GM21360 (cell line): Measurements from ENCODE around the gene METTL15.
"Not testable (repeated sequence)": the region's sequence is repeated elsewhere in the genome, so short reads cannot be mapped to it uniquely, and the experiment has no call there.

Experiments used
- ATAC-seq: cut with Tn5 transposase; IDR thresholded peaks from one replicate; pipeline ENCODE4 v1.9.1; 2021; ENCODE audit warnings: mild to moderate bottlenecking, moderate library complexity; ENCODE audit not compliant: unreplicated experiment

The METTL15 gene

DNA sequence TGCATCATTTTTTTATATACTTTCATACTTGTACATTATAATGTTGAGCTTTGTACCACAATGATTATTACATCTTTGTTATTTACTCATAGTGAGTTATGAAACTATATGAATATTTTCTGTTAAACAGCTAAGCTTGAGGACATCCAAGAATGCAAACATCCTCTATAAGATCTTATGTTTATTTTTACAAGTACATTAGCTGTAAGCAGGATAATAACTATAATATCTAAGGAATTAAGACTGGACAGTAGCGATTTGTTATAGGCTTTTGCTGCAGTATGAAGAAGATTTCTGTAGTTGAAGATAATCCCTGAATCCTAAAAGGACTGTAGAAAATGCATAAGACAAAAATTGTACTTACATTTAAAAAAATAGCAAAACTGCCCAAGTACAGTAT is 176.0 kb downstream of the METTL15 start:
- no peak for ATAC-seq

DNA sequence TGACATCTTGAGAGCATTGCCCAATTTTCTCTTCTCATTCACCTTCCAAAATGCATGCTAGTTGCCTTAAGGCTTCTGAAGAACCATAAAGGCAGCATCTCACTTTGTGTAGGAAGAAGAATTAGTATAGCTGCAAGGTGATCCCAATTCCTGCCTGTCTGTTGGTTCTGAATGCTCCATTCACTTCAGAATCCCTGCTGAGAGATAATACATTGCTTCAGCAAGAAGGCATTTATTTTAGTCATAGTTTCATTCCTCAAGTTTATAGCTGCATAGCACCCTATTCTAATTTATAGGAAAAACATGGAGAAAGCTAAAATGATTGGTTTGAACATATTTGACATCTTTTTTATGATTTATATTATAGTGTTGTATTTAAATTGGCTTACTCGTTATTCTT is 181.3 kb downstream of the METTL15 start:
- no peak for ATAC-seq

- not testable (repeated sequence) for ATAC-seq
Observed at GRCh38 chr11:28290995-28291394, 182.8 kb downstream of the METTL15 start.

GRCh38 chr11:28296426-28296825 is 188.2 kb downstream of the METTL15 start:
- peak; percentile 93 for ATAC-seq

DNA sequence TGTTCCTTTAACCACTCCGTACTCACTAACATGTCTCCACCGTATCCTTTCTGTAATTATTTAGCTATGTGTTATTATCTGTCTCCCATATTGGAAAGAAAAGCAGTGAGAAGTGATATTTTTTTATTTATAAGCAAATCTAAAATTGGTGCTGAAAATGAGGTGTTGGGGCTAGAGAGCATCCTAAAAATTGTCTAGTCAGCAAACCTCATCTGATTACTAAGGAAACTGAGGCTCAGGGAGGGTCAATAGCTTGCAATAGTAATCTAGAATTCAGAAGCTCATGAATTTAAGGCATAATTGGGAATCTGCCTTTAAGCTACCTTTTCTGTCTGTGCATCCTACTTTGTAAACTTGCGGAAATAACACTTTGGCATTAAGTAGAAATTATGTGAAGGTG is 190.0 kb downstream of the METTL15 start:
- no peak for ATAC-seq

DNA sequence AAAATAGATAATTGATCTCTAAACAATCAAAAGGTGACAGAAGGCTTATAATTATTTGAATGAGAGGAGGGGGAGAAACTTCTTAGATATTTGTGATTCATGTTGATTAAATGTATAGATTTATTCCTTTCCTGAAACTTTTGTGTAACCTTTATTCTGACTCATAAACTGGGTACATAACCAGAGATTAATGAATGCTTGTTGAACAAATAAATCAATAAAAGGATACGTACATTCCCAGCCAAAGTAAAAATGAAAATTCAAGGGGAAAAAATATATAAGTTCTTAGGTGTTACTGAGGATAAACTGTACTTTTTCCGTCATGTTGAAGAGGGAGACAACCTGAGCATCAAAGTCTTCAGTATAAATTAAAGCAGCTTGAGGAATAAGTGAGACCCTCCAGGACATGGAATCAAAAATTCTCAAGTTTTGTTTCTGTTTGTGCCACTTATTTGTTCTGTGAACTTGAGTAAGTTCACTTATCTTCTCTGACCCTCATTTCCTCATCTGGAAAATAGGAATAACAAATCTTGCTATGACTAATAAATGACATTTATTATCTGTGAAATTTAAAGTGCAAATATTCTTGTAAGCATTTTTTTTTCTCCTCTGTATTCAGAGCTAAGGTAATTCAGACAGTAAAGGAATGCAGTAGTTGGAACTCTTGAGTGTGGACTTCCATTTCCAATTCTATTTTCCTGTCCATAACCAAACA is 195.4 kb downstream of the METTL15 start:
- no peak for ATAC-seq

DNA sequence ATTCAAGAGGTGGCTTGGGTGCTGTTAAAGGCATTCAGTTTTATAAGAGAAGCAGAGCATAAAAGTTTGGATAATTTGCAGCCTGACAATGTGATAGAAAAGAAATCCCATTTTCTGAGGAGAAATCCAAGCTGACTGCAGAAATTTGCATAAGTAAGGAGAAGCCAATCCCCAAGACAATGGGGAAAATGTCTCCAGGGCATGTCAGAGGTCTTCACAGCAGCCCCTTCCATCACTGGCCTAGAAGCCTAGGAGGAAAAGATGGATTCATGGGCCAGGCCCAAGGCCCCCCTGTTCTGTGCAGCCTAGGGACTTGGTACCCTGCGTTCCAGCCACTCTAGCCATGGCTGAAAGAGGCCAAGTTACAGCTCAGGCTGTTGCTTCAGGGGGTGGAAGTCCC is 207.3 kb downstream of the METTL15 start:
- no peak for ATAC-seq

- no peak for ATAC-seq
Observed at GRCh38 chr11:28318871-28319270, 210.7 kb downstream of the METTL15 start.

GRCh38 chr11:28323621-28324020 is 215.4 kb downstream of the METTL15 start:
- ATAC-seq = no peak

DNA sequence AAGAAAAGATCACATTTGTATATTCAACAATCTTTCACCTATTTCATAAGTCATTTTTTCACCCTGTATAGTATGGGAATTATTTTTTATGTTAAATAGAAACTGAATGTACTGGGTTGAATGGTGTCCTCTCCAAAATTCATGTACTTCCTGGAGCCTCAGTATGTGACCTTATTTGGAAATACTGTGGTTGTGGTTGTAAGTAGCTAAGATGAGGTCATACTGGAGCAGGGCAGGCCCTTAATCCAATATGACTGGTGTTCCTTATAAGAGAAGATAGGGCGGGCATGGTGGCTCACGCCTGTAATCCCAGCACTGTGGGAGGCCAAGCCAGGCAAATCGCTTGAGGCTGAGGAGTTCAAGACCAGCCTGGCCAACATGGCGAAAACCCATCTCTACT is 224.2 kb downstream of the METTL15 start:
- not testable (repeated sequence) for ATAC-seq

- no peak for ATAC-seq
Observed at GRCh38 chr11:28337701-28338100, 229.5 kb downstream of the METTL15 start.

- ATAC-seq = no peak
Observed at GRCh38 chr11:28338371-28338770, 230.2 kb downstream of the METTL15 start.

DNA sequence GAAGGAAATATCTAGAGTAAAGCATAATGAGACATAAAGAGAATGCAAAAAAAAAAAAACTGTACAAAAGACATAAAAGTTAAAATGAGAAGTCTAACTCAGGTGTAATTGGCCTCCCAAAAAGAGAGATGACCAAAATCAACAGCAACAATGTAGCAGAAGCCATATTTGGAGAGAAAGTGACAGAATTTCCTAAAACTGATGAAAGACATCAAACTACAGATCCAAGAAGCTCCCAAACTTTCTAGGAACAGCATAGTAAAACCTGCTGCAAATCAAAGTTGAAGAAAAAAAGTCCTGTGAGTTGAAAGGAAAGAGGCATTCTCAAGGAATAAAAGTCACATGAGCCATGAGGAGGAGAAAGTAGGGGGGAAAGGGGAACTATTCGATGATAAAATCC is 231.3 kb downstream of the METTL15 start:
- no peak for ATAC-seq

DNA sequence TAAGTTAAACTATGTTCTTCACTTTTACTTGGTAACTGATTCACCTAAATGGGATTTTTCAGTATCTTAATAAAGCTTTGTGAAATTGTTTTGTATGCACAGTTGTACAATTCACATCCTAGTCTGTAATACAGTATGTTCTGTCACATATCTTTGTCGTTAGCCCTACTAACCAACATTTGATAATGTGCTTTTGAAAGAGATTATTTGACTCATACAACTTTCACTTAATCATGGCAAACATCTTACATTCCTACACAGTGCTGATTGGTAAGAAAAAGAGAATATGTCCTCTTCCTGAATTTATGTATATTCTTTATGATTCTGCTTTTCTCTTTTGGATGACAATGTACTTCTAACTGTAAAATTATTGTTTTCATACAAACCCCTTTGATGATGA is 234.5 kb downstream of the METTL15 start:
- no peak for ATAC-seq

DNA sequence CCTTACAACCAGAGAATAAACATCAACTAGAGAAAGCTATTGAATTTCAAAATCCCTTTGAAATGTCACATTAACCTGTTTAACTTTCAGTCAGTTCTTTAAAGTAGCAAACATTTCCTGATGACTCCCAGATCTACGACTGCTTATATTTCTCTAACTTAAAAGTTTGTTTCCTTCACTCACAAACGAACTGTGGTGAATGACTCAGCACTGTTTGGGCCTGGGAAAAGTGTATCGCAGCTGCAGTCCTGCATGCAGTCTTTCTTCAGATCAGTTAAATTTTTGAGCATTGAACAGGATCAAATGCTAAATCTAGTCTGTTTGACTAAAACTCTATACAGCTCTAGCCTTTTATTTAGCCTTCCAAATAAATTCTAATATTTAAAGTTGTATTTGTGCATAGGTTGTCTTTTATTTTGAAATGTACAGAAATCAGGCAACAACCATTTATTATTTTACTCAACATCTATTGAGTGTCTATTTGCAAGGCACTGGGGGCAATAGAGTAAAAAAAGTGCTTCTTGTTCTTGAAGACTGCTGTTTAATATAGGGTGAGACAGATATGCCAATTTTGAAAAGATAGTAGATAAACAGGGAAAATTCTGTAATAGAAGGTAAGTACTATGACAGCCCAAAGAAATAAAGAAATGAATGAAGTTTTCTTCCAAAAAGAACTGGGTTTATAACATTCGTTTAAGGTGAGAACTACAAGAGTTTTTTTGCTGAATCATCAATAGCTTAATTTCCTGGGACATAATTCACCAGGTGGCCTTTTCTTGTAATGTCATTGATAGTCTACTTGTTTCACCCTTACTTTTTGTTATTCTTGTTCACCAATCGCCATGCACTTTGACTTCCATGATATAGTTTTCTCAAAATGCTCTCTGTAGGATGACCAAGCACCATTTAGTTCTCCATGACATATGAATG is 235.4 kb downstream of the METTL15 start:
- ATAC-seq = no peak

DNA sequence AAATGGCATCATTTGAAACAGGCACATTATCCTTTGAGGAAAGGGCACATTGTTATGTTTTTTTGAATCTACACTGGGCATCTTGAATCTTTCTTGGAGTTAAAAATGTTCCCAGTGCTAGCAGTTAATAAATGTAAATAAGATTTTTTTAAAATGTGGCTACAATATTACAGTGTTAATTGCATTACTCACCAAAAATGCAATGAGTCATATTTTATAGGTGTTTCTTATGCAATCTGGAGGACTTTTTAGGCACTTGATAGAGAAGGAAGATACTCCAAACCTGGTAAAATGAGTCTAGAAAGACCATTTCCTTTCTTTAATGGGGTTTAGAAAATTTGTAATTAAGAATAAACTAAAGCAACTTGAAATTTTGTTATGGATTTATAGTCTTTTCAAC is 238.0 kb downstream of the METTL15 start:
- no peak for ATAC-seq

GRCh38 chr11:28346721-28347120 is 238.5 kb downstream of the METTL15 start:
- ATAC-seq = no peak

GRCh38 chr11:28347371-28347770 is 239.2 kb downstream of the METTL15 start:
- ATAC-seq = no peak

DNA sequence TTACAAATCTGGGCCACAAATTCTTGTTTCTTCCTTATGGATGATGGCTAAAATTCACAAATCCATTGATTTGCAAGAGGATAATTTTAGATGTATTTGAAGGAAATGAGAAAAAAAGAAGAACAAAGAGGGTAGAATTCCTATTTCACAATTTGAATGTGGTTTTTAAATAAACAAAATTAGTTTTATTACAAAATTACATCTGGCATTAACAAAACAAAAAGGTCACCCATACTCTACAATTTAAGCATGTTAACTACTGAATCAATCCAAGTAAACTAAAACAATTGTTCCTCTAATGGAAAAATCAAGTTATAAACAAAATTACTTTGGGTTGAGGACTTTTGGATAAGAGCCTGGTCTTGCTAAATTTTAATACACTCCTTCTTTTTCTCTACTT is 242.0 kb downstream of the METTL15 start:
- ATAC-seq = no peak

DNA sequence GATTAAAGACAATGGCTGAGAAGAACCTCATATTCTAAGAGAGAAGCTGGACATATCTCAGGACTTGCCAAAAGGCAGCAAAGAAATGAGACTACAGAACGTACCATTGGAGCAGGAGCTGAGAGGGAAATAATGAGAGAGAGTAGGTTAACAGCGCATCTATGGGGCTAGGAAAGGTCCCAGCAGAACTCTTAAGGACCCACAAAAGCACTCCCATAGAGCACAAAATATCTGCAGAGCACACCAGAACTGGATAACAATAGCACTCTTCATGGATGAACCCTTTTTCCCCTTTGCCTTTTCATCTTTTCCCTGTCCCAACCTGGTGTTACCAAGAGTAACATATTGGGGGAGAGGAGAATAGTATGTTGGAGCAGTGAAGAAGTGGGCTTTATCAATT is 245.8 kb downstream of the METTL15 start:
- ATAC-seq = no peak

DNA sequence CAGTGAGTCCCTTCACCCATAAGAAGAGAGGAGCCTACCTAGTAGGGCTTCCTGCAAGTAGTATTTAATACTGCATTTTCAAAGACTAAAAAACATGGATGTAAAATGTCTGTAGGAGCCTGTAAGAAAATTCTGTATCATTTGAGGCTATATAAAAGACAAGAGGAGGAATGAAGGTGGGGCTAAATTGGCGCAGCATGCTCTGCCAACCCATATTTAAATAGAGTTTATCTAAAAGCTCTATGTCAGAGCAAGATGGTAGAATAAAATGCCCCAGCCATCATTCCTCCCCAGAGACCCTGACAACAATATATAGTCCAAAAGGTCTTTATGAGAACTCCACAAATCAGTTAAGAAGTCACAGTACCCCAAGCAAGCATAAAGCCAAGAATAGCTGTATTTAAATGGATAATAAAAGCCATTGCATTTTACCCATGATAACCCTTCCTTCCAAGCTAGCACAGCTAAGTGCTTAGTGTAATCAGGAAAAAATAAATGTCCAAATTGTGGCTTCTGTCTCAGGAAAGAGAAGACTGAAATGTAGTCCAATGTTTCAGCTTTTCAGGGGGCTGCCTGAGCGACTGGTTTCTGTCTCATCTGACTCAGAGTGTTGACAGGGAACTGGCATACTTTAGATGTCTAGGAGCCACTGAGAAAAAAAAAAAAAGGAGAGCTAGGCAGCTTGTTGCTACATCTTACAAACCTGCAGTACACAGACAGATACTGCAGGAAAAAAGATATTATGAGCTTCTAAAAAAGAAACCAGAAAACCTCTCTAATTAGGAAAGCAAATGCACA is 258.6 kb downstream of the METTL15 start:
- no peak for ATAC-seq
